CD4-positive, alpha-beta T cell treated with Interleukin-6 for 4 hours (primary cell): ENCODE data around the gene SPRN.
A peak's percentile ranks its signal among the peaks of the same experiment; 100 is the strongest.
"Not testable (repeated sequence)": the region's sequence is repeated elsewhere in the genome, so short reads cannot be mapped to it uniquely, and the experiment has no call there.

Experiments
- DNase-seq: peaks from one replicate; pipeline ENCODE4 v3.0.0-alpha.2; 2020; ENCODE audit warnings: mixed read lengths

The SPRN gene

GRCh38 chr10:133405272-133405671 lies 19.2 kb downstream of the SPRN start:
- no peak for DNase-seq

DNA sequence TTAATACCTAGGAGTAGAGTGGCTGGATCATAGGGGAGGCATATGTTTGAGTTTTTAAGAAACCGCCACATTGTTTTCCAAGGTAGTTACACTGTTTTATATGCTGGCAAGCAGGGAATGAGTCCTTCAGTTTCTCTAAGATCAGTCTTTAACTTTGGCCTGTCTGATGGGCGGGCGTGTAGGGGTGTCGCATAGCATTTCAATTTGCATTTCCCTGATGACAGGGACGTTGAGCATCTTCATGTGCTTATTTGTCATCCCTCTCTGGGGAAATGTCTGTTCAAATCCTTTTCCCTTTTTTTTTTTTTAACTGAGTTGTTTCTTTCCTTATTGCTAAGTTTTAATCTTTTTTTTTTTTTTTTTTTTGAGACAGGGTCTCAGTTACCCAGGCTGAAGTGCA lies 20.6 kb downstream of the SPRN start:
- no peak for DNase-seq

GRCh38 chr10:133403359-133403758 lies 21.1 kb downstream of the SPRN start:
- DNase-seq, result no peak

DNA sequence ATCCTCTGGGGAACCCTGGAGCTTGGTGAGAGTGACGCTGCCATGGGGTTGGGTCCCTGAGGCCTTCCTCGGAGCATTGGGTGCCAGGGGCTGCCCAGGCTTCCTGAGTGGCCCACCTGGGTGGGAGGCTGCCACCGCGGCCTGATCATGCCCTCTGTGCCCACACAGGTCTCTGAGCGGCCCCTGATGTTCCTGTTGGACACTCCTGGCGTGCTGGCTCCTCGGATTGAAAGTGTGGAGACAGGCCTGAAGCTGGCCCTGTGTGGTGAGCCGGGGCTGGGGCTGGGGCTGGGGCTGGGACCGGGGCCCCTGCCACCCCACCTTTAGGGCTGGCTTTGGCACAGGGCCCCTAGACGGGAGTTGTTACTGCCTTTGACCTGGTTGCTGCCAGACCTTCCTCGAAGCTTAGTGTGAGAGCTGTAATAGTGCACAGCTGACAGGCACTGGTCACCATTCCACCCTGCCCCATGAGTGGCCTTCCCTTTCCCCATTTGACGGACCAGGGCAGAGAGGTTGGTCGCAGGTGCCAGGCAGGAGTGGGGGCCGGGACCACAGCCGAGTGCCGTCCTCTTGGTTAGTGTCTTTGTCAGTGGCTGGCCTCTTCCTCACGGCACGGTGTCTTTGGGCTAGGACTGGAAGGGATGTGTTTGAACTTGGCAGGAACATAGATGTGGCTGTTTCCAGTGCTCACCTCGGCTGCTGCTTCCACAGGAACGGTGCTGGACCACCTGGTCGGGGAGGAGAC lies 22.3 kb downstream of the SPRN start:
- DNase-seq, result no peak

GRCh38 chr10:133401500-133401899 lies 22.9 kb downstream of the SPRN start:
- no peak for DNase-seq

DNA sequence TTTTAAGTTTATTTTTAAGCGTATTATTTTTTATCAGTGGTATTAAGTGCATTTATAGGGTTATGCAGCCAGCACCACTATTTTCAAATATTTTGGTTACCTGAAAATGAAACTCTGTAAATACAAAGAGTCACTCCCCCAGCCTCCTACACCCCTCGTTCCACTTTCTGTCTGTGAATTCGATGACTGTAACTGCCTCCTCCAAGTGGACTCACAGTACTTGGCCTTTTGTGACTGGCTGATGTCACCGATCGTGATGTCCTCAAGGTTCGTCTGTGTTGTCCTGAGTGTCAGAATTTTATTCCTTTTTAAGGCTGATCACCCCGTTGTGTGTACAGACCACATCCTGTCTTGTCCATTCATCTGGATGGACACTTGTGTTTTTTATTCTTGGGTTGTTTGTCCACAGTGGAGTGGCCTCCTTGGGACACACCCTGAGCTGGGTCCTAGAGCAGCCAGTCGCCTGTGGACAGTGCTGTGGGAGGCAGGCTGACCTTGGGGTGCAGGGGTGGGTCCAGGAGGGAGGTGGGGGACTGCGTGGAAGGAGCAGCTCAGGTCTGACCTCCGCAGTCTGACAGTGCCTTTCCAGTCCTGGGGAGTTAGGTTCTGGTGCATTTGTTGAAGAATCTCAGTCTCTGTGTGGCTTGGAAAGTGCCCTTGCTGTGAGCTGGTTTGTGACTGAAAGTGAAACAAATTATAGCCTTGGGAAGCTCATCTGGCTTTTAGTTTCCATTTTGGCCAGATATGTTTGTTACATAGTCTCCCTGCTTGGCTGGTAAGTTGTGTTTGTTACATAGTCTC lies 23.6 kb downstream of the SPRN start:
- DNase-seq, result no peak

DNA sequence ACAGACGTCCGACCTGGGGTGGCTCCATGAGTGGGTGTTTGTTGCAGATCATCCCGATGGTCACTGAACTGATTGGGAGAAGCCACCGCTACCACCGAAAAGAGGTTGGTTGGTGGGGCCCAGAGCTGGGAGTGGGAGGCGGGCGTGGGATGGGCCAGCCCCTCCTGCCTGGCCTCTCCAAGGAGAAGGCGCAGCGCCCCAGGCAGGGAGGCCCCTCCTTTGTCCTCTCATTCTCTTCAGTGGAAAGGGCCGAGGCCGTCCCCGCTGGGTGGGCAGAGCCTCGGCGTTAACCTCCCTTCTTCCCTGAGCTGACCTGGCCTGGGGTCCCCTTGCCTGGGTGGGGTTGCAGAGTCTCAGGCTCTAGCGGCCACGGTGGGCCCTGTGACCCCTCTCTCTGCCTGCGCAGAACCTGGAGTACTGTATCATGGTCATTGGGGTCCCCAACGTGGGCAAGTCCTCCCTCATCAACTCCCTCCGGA lies 25.3 kb downstream of the SPRN start:
- no peak for DNase-seq

- no peak for DNase-seq
Observed at GRCh38 chr10:133397938-133398337, 26.5 kb downstream of the SPRN start.

DNA sequence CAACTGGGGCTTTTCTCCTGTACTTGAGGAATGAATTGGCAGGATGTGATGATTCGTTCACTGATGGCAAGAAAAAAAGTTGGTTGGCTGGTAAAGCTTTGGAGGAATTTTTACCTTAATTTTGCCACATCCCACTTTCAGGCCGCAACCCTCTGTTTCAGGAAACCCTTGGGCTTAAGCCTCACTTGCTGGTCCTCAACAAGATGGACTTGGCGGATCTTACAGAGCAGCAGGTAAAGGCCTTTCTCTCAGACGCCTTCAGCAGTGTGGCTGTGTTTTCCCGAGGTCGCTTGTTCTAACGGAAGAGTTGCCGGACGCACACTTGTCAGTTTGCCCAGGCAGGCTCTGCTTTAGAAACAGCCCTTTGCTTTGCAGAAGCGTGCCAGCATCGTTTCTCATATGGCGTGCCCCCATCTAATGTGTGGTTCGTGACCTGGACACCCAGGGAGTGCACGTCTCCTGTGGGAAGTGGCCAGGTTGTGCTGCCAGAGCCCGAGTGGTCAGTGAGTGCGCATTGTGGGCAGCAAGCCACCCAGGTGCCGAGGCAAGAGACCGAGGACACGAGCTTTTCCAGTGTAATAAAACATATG lies 28.3 kb downstream of the SPRN start:
- DNase-seq, result no peak

- no peak for DNase-seq
Observed at GRCh38 chr10:133394801-133395221, 29.6 kb downstream of the SPRN start.

GRCh38 chr10:133394064-133394663 lies 30.3 kb downstream of the SPRN start, which contains the start of gene MTG1:
TSS of gene MTG1 (plus strand) at chr10:133394157. CDS start at chr10:133394221, 64 bp downstream.
- peak; percentile 96 for DNase-seq

- DNase-seq, result no peak
Observed at GRCh38 chr10:133393401-133394063, 30.9 kb downstream of the SPRN start.

DNA sequence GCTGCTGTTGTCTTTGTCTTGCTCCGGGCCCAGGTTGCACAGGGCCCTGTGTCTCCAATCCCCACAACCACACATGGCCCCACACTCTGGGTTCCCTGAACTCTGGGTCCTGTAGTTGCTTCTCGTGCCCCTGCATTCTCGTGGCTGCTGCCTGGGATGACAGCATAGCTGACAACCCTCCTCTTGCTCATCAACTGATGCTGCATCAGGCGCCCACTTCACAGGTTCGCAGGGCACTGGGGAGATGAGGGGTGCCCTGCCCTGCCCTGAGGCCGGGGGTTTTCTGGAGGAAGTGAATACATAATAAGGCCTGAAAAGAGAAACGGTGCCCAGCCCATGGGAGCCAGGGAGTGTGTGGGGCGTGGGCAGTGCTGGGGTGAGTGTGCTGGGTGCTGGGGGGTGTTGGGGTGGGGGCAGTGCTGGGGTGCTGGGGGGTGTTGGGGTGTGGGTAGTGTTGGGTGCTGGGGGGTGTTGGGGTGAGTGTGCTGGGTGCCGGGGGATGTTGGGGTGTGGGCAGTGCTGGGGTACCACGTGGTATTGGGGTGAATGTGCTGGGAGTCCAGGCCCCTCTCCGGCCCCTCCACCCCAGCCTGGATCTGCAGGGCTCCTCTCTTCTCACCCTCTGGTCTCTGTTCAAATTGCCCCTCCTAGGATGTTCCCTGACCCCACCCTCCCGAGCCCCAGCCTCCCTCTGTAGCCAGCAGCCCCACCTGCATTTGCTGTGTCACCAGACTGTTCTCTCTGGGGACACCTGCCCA lies 32.5 kb downstream of the SPRN start:
- DNase-seq, result no peak

DNA sequence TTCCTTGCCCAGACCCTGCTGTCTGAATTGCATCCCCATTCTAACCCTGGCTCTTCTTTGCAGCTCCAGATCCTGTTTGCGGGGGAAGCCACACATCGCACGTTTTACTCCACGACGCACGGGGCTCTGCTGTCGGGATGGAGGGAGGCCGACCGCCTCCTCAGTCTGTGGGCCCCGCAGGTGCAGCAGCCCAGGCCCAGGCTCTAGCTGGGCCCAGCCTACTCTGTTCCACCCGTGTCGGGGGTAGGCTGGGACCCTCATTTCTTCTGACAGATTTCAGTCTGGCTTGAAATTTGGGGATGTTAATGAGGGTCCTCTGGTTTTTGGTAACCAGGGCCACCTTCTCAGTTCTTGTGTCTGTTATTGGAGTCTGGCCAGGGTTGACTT lies 33.2 kb downstream of the SPRN start:
- no peak for DNase-seq

- DNase-seq, result no peak
Observed at GRCh38 chr10:133390597-133391248, 33.7 kb downstream of the SPRN start.

DNA sequence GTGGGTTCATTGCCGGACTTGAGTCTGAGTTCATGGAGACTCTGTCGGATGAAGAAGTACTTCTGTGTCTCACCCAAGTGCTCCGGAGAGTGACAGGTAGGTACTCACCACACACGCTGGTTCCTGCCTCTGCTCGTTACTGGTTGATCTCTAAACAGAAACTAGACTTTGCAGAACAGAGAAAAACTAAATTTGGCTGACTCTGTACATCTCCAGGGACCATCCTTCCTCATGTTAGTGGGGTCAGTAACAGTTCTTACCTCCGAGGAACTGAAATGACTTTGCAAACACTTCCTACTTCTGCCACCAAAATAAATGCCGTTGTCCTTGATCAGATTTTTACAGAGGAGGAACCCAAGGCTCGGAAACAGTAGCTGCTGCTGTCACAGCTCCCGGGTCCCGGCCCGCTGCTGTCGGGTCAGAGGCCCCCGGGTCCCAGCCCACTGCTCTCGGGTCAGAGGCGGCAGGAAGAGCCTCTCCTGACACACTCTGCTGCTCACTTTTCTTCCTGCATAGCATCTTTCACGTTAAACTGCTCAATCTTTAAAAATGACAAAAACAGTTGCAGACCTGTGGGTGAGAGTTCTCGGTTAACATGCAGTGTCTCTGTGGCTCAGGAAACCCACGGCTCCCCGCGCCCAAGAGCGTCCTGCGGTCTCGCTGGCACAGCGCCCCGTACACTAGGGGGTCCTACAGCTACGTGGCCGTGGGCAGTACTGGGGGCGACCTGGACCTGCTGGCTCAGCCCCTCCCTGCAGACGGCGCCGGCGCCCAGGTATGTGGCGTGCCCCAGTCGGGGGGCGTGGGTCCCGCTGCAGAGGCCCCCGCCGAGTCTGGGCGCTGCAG lies 35.2 kb downstream of the SPRN start:
- peak; percentile 64 for DNase-seq

DNA sequence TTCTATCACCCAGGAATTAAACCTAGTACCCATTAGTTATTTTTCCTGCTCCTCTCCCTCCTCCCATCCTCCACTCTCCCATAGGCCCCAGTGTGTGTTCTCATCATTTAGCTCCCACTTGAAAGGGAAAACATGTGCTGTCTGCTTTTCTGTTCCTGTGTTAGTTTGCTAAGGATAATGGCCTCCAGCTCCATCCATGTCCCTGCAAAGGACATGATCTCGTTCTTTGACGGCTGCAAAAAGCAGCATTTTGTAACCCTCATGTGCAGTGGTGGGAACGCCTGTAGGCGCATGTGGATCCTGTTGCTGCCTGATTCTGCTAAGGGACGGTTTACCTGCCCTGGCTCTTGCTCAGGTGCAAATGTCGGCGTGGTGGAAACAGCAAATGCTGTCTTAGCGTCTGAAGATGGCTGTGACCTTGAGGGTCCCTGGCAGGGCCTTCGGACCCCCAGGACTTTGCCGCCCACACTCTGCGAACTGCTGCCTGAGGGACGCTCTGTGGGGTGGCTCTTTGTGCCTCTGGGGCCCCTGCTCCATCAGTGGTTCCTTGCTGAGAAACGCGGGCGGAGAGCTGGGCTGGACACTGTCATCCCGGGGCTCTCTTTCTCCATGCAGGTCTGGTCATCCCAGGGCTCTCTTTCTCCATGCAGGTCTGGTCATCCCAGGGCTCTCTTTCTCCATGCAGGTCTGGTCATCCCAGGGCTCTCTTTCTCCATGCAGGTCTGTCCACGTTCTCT lies 36.0 kb downstream of the SPRN start:
- DNase-seq, result no peak

DNA sequence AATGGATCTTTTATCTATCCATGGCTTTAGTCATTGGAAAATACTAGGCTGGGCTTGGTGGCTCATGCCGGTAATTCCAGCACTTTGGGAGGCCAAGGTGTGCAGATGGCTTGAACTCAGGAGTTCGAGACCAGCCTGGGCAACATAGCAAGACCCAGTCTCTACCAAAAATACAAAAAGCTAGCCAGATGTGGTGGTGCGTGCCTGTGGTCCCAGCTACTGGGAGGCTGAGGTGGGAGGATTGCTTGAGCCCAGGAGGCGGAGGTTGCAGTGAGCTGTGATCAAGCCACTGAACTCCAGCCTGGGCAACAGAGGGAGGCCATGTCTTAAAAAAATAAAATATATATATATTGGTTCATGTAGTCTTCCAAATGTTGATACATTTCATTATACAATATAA lies 37.5 kb downstream of the SPRN start:
- DNase-seq, result not testable (repeated sequence)

- DNase-seq, result no peak
Observed at GRCh38 chr10:133385214-133385613, 39.2 kb downstream of the SPRN start.

DNA sequence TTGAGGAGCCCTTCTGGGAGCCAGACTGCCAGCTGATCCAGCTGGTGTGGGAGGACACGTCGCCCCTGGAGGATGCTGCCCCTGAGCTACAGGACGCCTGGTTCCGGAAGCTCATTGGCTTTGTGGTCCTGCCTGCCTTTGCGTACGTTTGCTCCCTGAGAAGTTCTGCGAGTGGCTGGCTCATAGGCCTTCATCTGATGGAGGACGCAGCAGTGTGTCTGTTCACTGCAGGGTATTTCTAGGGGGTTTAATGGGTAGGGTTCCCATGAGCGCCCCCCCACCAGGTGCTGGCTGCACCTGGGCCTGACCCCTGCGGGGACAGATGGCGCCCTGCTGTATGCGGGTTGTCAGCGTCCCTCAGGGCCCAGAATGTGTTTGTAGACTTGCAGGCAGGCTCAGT lies 40.4 kb downstream of the SPRN start:
- no peak for DNase-seq
